Smooth muscle cell (in vitro differentiated cells): ENCODE results near the gene ELFN1. TPM values are rescaled to one million over a fixed set of nuclear protein-coding genes. Genes with fewer than 3 reads are reported as not detected.

ENCODE experiments used
- DNase-seq: peaks from one replicate; lab custom pipeline; 2025; ENCODE audit not compliant: unreplicated experiment; lab: John Stamatoyannopoulos, UW
- H2AFZ ChIP-seq: fragments of 200-600 bp; sonication (generic); 2 replicates; pipeline ENCODE4 v1.6.0; 2016; ENCODE audit warnings: antibody characterized with exemption, low read depth, mild to moderate bottlenecking
- H3F3A ChIP-seq: fragments of 200-600 bp; sonication (generic); 2 replicates; pipeline ENCODE4 v1.6.0; 2017; ENCODE audit warnings: antibody characterized with exemption, low read depth
- H3K27ac ChIP-seq: fragments of 200-600 bp; sonication (generic); 2 replicates; pipeline ENCODE4 v1.5.1; 2016; ENCODE audit warnings: low read depth, mild to moderate bottlenecking
- H3K27me3 ChIP-seq: fragments of 200-600 bp; sonication (generic); 2 replicates; pipeline ENCODE4 v1.6.1; 2016; ENCODE audit warnings: low read depth, mild to moderate bottlenecking
- H3K36me3 ChIP-seq: fragments of 200-600 bp; sonication (generic); 2 replicates; pipeline ENCODE4 v1.5.1; 2016; ENCODE audit warnings: low read depth
- H3K4me1 ChIP-seq: fragments of 200-600 bp; sonication (generic); 2 replicates; pipeline ENCODE4 v1.5.1; 2016; ENCODE audit warnings: low read depth
- H3K4me2 ChIP-seq: fragments of 200-600 bp; sonication (generic); 2 replicates; pipeline ENCODE4 v1.6.0; 2016; ENCODE audit warnings: mild to moderate bottlenecking
- H3K4me3 ChIP-seq: fragments of 200-600 bp; sonication (generic); 2 replicates; pipeline ENCODE4 v1.5.1; 2016; ENCODE audit warnings: mild to moderate bottlenecking
- H3K79me2 ChIP-seq: fragments of 200-600 bp; sonication (generic); 2 replicates; pipeline ENCODE4 v1.6.0; 2016; ENCODE audit warnings: low read depth, mild to moderate bottlenecking
- H3K9ac ChIP-seq: fragments of 200-600 bp; sonication (generic); 2 replicates; pipeline ENCODE4 v1.6.0; 2016; ENCODE audit warnings: low read depth
- H3K9me3 ChIP-seq: fragments of 200-600 bp; sonication (generic); replicated peaks from 2 replicates; pipeline ENCODE4 v1.5.1; 2016; ENCODE audit warnings: low read depth
- H4K20me1 ChIP-seq: fragments of 200-600 bp; sonication (generic); 2 replicates; pipeline ENCODE4 v1.6.0; 2016; ENCODE audit warnings: low read depth
- WGBS: methylation state at CpG from one replicate; pipeline ENCODE4 v1.1.7; 2016; ENCODE audit warnings: low lambda C conversion rate; 5-methylcytosine and 5-hydroxymethylcytosine counted together
- polyA plus RNA-seq: library from polyadenylated mRNA; unstranded; fragments of >200 nt; fragmentation: Nextera tagmentation; extraction: Ambion mirVana; gene quantifications from 2 replicates; pipeline ENCODE4 v1.2.1, GENCODE V29; 2016
- total RNA-seq: library from RNA; depleted of rRNA; stranded (reverse); fragments of >200 nt; gene quantifications from 2 replicates; pipeline ENCODE4 v1.2.3, GENCODE V29; 2014
- TF ChIP-seq, protein P1 (sequence below): fragments of 200-600 bp; sonication (generic); IDR thresholded peaks from 2 replicates; pipeline ENCODE4 v1.5.1; 2017; ENCODE audit warnings: borderline replicate concordance, mild to moderate bottlenecking, antibody characterized with exemption; ENCODE audit not compliant: insufficient read depth, poor library complexity, severe bottlenecking

Gene ELFN1
- total and polyA plus RNA-seq, 2 experiments from 2014 or later = 4.2 to 6.2 TPM

- no peak overlapping the region for H3K9ac ChIP-seq
- no peaks in the 10 kb centered on the region for H3K4me1 ChIP-seq
- H3K36me3 ChIP-seq = no peaks in the 10 kb centered on the region
- no peaks in the 10 kb centered on the region for H3F3A ChIP-seq
- no peak overlapping the region for H3K4me3 ChIP-seq
- H3K79me2 ChIP-seq = no peaks in the 10 kb centered on the region
- no peak overlapping the region for H3K27ac ChIP-seq
- TF ChIP-seq, protein P1, sequence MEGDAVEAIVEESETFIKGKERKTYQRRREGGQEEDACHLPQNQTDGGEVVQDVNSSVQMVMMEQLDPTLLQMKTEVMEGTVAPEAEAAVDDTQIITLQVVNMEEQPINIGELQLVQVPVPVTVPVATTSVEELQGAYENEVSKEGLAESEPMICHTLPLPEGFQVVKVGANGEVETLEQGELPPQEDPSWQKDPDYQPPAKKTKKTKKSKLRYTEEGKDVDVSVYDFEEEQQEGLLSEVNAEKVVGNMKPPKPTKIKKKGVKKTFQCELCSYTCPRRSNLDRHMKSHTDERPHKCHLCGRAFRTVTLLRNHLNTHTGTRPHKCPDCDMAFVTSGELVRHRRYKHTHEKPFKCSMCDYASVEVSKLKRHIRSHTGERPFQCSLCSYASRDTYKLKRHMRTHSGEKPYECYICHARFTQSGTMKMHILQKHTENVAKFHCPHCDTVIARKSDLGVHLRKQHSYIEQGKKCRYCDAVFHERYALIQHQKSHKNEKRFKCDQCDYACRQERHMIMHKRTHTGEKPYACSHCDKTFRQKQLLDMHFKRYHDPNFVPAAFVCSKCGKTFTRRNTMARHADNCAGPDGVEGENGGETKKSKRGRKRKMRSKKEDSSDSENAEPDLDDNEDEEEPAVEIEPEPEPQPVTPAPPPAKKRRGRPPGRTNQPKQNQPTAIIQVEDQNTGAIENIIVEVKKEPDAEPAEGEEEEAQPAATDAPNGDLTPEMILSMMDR = no peak
- H3K27me3 ChIP-seq = no peaks in the 10 kb centered on the region
- H4K20me1 ChIP-seq = no peaks in the 10 kb centered on the region
- peaks cover 3% of the 10 kb centered on the region for H3K9me3 ChIP-seq
- WGBS = 90% methylated on average over 33 of the region's 33 CpGs
- H2AFZ ChIP-seq = no peak overlapping the region
- DNase-seq = no peak
- H3K4me2 ChIP-seq = no peak overlapping the region
These were observed 36.9 kb downstream of the ELFN1 start for GRCh38 chr7:1706721-1707613.

DNA sequence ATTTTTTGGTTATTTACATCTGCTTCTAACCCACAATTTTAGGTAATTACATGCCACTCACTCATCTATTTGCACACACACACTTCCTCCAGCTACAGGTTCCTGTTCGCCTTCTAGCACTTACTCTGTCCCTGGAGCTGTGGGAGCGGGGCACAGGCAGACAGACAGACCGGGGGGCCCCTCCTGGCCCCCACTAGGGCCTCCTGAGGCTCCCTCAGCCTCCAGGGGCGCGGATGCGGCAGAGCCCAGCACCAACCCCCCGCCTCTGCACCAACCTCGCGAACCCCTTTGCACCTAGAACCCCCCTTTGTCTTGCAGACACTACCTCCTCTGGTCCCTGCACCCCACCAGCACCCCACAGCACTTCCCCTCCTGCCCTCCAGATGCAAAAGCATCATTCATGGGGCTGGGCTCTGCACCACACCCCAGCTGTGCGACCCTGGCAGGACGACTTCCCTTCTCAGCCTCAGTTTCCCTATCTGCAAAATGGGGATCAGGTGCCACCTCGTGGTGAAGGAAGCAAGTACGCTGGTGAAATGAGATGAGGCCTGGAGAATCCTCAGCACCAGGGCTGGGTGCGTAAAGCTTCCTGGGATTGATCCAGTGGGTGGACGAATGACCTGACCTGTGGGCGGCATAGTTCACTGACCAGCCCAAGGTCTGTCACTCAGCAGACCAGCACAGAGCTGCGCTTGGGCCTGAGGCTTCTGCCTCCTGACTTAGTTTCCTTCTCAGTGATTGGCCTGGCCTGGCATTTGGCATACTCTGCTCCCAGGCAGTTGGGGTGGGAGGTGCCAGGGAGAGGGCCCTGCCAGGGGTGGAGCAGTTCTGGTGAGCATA lies 37.9 kb downstream of the ELFN1 start:
- Histone ChIP-seq H3F3A (no peaks in the 10 kb centered on the region), H3K79me2 (no peaks in the 10 kb centered on the region), H3K4me1 (no peaks in the 10 kb centered on the region), H4K20me1 (peaks cover 3% of the 10 kb centered on the region), H3K9me3 (peaks cover 3% of the 10 kb centered on the region), H3K27me3 (no peaks in the 10 kb centered on the region), H3K4me3 (no peak overlapping the region), H3K4me2 (no peak overlapping the region), H3K36me3 (no peaks in the 10 kb centered on the region), H2AFZ (no peak overlapping the region), H3K27ac (no peak overlapping the region), H3K9ac (no peak overlapping the region)
- 85% methylated on average over 14 of the region's 17 CpGs for WGBS
- TF ChIP-seq, protein P1 = no peak
- DNase-seq = no peak

GRCh38 chr7:1708596-1709251 lies 38.6 kb downstream of the ELFN1 start:
- Histone ChIP-seq H3K9me3 (peaks cover 3% of the 10 kb centered on the region), H3K4me1 (peaks cover 4% of the 10 kb centered on the region), H3K4me3 (no peak overlapping the region), H3K9ac (no peak overlapping the region), H3K27ac (no peak overlapping the region), H3K79me2 (no peaks in the 10 kb centered on the region), H3K27me3 (no peaks in the 10 kb centered on the region), H4K20me1 (peaks cover 10% of the 10 kb centered on the region), H3K36me3 (no peaks in the 10 kb centered on the region), H3F3A (no peaks in the 10 kb centered on the region), H3K4me2 (no peak overlapping the region), H2AFZ (no peak overlapping the region)
- DNase-seq = no peak
- WGBS = 94% methylated on average over 17 of the region's 17 CpGs
- TF ChIP-seq, protein P1 = no peak
